ENCODE data around the gene ZBTB17. TPM values are rescaled to one million over a fixed set of nuclear protein-coding genes. Genes with fewer than 3 reads are reported as not detected.

The ZBTB17 gene
- total RNA-seq, 2 experiments from 2014 or later, result 52.9 to 53.4 TPM

DNA sequence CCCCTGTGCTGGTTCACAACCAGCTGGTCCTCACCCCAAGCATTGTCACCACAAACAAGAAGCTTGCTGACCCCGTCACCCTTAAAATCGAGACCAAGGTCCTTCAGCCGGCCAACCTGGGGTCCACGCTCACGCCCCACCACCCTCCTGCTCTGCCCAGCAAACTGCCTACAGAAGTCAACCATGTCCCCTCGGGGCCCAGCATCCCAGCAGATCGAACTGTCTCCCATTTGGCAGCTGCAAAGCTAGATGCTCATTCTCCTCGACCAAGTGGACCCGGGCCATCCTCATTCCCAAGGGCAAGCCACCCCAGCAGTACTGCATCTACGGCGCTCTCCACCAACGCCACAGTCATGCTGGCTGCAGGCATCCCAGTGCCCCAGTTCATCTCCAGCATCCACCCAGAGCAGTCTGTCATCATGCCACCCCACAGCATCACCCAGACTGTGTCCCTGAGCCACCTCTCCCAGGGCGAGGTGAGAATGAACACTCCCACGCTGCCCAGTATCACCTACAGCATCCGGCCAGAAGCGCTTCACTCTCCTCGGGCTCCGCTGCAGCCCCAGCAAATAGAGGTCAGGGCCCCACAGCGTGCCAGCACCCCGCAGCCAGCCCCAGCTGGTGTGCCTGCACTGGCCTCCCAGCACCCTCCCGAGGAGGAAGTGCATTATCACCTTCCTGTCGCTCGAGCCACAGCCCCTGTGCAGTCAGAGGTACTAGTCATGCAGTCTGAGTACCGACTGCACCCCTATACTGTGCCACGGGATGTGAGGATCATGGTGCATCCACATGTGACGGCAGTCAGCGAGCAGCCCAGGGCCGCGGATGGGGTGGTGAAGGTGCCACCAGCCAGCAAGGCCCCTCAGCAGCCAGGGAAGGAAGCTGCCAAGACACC, 40.6 kb downstream of the ZBTB17 start:
- ChIA-PET POLR2A (no interaction called here), CTCF (ENCODE audit: unreplicated experiment) (no interaction called here)
- intact Hi-C loops (cut with micrococcal nuclease; ENCODE audit: unreplicated experiment), result no loop called here
- no peak overlapping the region for H3K4me2 ChIP-seq (ENCODE audit: low read length)
- no peaks in the 10 kb centered on the region for H3K4me1 ChIP-seq (ENCODE audit: insufficient read depth, low read length, poor library complexity, severe bottlenecking)
- no peaks in the 10 kb centered on the region for H3K79me2 ChIP-seq (ENCODE audit: insufficient read depth, low read depth, low read length)
- H2AFZ ChIP-seq (ENCODE audit: low read length), result no peak overlapping the region
- no peaks in the 10 kb centered on the region for H3K9me2 ChIP-seq (ENCODE audit: insufficient read depth, low read length)
- H3K9me3 ChIP-seq (ENCODE audit: low read length), result no peaks in the 10 kb centered on the region
- BruUV-seq (replicated peaks), result no TSS peak
- no peaks in the 10 kb centered on the region for H4K20me1 ChIP-seq (ENCODE audit: insufficient read depth, low read length)
- H3K36me3 ChIP-seq (ENCODE audit: insufficient read depth, low read length), result peaks cover 99% of the 10 kb centered on the region
- no peak overlapping the region for H3K27ac ChIP-seq (ENCODE audit: low read depth, low read length, poor library complexity, severe bottlenecking)
- TF ChIP-seq CTCF (conservative IDR thresholded peaks at IDR 0.05; ENCODE audit: low read length) (no peak), EZH2phosphoT487 (IDR thresholded peaks at IDR 0.05; ENCODE audit: borderline replicate concordance, low read depth, low read length) (no peak)
- DNase-seq (ENCODE audit: low spot score), result no peak
- H3K4me3 ChIP-seq (ENCODE audit: low read depth, low read length, poor library complexity, severe bottlenecking), result no peak overlapping the region

- ChIA-PET CTCF (ENCODE audit: unreplicated experiment) (no interaction called here), POLR2A (no interaction called here)
- Histone ChIP-seq H3K4me3 (ENCODE audit: low read depth, low read length, poor library complexity, severe bottlenecking) (no peak overlapping the region), H3K79me2 (ENCODE audit: insufficient read depth, low read depth, low read length) (no peaks in the 10 kb centered on the region), H3K27ac (ENCODE audit: low read depth, low read length, poor library complexity, severe bottlenecking) (no peak overlapping the region), H3K36me3 (ENCODE audit: insufficient read depth, low read length) (peaks cover 99% of the 10 kb centered on the region), H3K4me2 (ENCODE audit: low read length) (no peak overlapping the region), H3K9me2 (ENCODE audit: insufficient read depth, low read length) (no peaks in the 10 kb centered on the region), H3K9me3 (ENCODE audit: low read length) (no peaks in the 10 kb centered on the region), H4K20me1 (ENCODE audit: insufficient read depth, low read length) (no peaks in the 10 kb centered on the region), H3K4me1 (ENCODE audit: insufficient read depth, low read length, poor library complexity, severe bottlenecking) (no peaks in the 10 kb centered on the region), H2AFZ (ENCODE audit: low read length) (no peak overlapping the region)
- TF ChIP-seq EZH2phosphoT487 (IDR thresholded peaks at IDR 0.05; ENCODE audit: borderline replicate concordance, low read depth, low read length) (no peak), CTCF (conservative IDR thresholded peaks at IDR 0.05; ENCODE audit: low read length) (no peak)
- intact Hi-C loops (cut with micrococcal nuclease; ENCODE audit: unreplicated experiment), result loop anchor here (5.0 kb wide), 1 partner anchor 117 kb away; no protein-coding TSS in a partner anchor
- BruUV-seq (replicated peaks), result no TSS peak
- DNase-seq (ENCODE audit: low spot score), result no peak
Measured at GRCh38 chr1:15934211-15935055, 41.5 kb downstream of the ZBTB17 start.

All from OCI-LY7 (cell line).